GM19239 (cell line): ENCODE data around the gene C16orf86.
A peak's percentile ranks its signal among the peaks of the same experiment; 100 is the strongest.

Experiments used
- DNase-seq: peaks from one replicate; pipeline ENCODE4 v3.0.0; 2011; ENCODE audit warnings: low spot score; ENCODE audit not compliant: insufficient read length
- FAIRE-seq: peaks from 2 replicates; lab custom pipeline; 2011; peaks lifted over from hg19 to GRCh38; lab: Jason Lieb, UNC

C16orf86 gene

GRCh38 chr16:67664871-67665270, 1.7 kb upstream of the C16orf86 start:
- no peak for DNase-seq
- no peak for FAIRE-seq

- FAIRE-seq (peak; percentile 23), DNase-seq (no peak)
Observed at GRCh38 chr16:67665598-67665997, 1.0 kb upstream of the C16orf86 start.

- peak; percentile 18 for FAIRE-seq
- no peak for DNase-seq
Observed at GRCh38 chr16:67666032-67666551, 522 bp upstream of the C16orf86 start.

- DNase-seq (no peak), FAIRE-seq (no peak)
Observed at GRCh38 chr16:67667453-67667816, 821 bp downstream of the C16orf86 start.

- FAIRE-seq (peak; percentile 93), DNase-seq (peak; percentile 95)
Observed at GRCh38 chr16:67667817-67668494, 1.3 kb downstream of the C16orf86 start.

- no peak for DNase-seq
- FAIRE-seq = no peak
Observed at GRCh38 chr16:67668495-67669157, 2.0 kb downstream of the C16orf86 start.

- FAIRE-seq (no peak), DNase-seq (no peak)
Observed at GRCh38 chr16:67669499-67670101, 3.0 kb downstream of the C16orf86 start.

GRCh38 chr16:67672306-67672705, 5.7 kb downstream of the C16orf86 start:
- DNase-seq = no peak
- no peak for FAIRE-seq

GRCh38 chr16:67672739-67673662, 6.4 kb downstream of the C16orf86 start:
- DNase-seq (no peak), FAIRE-seq (peak; percentile 83)

GRCh38 chr16:67673712-67674580, 7.3 kb downstream of the C16orf86 start:
- DNase-seq (no peak), FAIRE-seq (no peak)

- FAIRE-seq = no peak
Observed at GRCh38 chr16:67674851-67675578, 8.4 kb downstream of the C16orf86 start.

GRCh38 chr16:67675579-67675935, 8.9 kb downstream of the C16orf86 start:
- no peak for DNase-seq

More at GRCh38 chr16:67674851-67675578, 8.4 kb downstream of the C16orf86 start:
- no peak for DNase-seq

GRCh38 chr16:67675999-67676398, 9.4 kb downstream of the C16orf86 start:
- no peak for FAIRE-seq
- DNase-seq = no peak

More at GRCh38 chr16:67675579-67675935, 8.9 kb downstream of the C16orf86 start:
- no peak for FAIRE-seq

- FAIRE-seq (no peak), DNase-seq (no peak)
Observed at GRCh38 chr16:67676516-67676915, 9.9 kb downstream of the C16orf86 start.

- no peak for DNase-seq
- FAIRE-seq = no peak
Observed at GRCh38 chr16:67676939-67677338, 10.3 kb downstream of the C16orf86 start.

GRCh38 chr16:67677712-67678111, 11.1 kb downstream of the C16orf86 start:
- no peak for DNase-seq
- FAIRE-seq = no peak

- DNase-seq = no peak
- FAIRE-seq = no peak
Observed at GRCh38 chr16:67678354-67679023, 11.9 kb downstream of the C16orf86 start.
